ENCODE data around the gene MSX1.
"Not testable (repeated sequence)": the region's sequence is repeated elsewhere in the genome, so short reads cannot be mapped to it uniquely, and the experiment has no call there.

The MSX1 gene

DNA sequence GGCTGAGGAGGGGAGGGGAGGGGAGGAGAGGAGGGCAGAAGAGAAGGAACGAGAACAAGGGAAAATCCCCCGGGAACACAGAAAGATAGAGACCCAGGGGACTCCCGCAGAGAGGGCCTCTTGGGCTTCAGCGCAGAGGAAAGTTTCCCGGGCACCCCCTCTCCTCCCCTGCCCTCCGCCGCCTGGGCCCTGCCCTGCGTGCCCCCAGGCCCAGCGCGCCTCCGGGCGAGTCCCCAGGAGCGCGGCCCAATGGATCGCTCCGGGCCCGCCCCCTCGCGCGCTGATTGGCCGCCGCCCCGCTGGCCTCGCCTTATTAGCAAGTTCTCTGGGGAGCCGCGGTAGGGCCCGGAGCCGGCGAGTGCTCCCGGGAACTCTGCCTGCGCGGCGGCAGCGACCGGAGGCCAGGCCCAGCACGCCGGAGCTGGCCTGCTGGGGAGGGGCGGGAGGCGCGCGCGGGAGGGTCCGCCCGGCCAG lies at the start of gene MSX1:
MSX1 (plus strand) TSS at position 341 of the 474 bp plus-strand sequence. CDS start 235 bp downstream, outside the sequence.
- no peak for DNase-seq

DNA sequence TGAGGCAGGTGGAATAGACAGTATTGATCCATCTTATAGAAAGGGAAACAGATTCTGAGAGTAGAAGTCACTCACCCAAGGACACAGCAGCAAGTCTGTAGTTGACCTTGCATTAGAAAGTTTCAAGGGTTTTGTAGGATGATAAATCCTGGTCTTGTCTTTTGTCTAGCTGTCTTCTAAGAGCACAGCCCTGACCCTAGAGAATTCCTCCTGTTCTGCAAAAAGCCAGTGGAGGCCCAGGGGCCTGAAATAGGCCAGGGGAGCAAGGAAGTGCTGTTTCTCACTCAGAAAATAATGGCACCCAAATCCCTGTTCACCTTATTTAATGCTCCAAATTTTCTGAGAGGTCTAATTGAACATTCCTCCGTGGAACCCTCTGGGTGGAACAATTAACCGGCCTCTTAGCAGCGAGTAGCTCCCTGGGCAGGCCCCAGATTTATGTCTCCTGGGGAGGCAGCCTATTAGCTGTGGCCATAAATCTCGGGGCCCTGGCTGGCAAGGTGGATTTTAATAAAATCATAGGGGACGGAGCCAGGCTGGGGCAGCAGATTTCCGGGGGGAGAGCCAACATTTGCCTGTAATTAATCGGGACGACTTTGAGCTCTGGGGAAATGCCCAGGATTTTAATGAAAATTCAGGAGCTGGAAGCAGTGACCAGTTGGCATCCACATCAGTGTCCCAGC lies 49.2 kb upstream of the MSX1 start:
- no peak for DNase-seq

DNA sequence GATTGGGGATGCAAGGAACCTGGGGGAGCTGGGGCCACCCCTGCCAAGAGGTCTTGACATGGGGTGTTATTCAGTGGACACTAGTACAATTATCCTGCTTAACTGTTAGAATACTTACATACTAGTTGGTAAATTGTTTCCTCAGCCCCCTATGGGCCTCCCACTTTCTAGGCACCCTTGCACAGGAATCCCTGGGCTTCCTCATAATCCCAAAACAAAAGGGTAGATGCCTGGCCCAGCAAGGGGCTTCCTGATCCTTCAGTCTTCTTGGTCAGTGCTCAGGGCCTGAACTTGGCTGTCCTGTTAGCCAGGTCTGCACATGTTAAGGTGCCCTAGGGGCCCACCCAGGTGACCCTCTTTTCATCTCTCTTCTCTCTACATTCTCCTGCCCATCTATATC lies 48.7 kb upstream of the MSX1 start:
- no peak for DNase-seq

DNA sequence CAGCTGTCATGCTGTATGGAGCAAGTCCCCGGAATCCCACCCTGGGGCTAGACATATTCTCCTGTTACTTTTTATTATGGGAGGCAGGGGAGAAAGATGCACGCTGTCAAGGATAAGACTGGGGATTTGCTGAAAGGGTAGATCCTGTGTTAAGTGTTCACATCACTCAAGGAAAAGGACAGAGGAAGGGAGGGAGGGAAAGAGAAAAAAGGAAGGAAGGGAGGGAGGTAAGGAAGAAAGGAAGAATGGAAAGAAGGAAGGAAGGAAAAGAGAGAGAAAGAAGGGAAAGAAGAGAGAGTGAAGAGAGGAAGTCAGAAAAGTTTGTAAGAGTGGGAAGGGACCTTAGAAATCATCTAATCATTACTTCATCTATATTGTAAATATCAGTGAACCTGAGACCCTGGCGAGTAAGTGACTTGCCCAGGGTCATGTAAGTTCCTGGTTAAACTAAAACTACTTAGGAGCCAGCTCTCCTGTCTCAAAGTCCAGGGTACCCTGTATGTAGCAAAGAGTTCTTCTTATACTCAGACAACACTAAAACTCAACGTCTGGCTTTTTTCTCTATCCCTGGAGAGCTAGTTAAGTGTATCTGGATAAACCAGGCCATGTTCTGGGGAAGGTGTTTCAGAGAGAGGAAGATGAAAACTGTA lies 47.2 kb upstream of the MSX1 start:
- DNase-seq, result no peak

DNA sequence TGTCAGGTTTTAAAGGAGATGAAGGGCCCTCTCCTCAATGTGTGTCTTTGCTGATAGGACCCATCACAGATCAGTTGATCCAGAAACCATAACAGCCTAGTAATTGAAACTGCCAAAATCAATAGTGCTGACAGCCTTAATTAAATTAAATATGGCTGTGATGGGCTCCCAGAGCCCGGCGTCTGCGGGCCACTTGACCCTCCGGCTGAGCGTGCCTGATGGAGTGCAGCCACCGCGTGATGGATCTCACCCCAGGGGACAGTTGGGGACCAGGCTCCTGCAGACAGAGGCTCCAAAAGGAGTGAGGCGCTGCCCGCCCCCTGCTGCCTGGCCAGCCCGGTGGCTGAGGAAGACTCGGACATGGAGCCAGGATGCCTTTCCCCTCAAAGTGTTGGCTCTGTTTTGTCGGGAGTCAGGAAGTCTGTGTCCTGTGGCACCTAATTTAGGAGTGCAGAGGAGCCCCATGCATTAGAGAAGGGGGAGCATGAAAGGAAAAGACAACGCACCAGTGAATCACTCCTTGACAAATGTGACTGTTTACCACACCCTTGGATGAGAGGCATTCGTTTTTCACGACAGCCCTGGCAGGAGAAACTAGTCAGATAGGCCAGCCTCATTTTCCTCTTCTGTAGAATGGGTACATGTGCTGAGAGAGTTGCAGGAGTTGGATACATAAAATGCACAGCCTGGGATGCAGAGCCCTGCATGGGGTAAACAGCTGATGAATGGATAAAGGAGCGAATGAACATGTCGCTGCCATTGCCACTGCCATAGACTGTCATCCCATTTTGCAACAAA lies 40.9 kb upstream of the MSX1 start:
- DNase-seq, result no peak

DNA sequence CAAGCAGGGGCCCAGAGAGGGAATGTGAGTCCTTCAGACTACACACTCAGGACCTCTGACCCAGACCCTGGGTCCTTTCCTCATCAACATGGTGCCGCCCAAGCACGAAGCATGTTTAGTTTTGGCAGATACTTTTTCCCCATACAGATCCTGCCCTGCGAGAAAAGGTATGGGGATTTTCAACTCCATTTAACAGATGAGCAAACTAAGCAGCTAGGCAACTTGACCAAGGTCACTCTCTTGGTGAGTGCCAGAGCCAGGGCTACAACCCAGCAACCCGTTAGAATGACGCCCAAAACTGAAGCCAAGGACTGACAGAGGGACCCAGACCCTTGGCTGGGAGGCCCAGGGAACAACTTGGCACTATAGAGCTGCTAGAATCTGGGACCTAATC lies 40.3 kb upstream of the MSX1 start:
- DNase-seq, result no peak

DNA sequence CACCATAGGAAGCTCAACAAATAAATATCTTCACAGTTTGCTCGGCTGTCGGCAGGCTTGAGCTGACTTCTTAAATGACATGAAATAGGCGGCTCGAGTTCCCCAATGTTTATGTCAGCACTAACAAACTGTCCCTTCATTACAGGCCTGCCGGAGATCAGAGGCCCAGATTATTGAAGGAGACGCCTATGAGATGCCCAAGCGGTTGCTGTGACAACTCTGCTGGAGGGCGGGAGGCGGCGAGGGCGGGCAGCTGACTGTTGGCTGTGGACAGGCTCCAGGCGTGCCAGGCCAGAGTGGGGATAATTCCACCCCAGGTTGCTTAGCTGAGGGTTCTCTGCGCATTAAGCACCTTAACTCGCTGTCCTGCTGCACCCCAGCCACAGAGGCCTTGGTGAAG lies 39.2 kb upstream of the MSX1 start:
- no peak for DNase-seq

DNA sequence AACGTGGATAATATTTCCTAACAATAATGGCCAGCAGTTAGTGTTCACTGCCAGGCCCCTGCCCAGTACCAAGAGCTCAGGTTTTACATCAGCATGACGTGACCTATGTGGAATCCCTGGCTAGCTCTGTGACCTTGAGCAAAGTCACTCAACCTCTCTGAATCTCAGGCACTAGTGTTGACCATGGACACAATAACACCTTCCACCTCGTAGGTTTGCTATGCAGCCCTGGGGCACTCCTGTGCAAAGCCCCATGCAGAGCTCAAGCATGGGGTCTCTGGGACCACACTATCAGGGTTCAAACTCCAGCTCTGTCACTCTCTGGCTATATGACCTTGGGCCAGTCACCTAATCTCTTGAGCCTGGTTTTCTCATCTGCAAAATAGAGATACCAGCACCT lies 38.7 kb upstream of the MSX1 start:
- no peak for DNase-seq

DNA sequence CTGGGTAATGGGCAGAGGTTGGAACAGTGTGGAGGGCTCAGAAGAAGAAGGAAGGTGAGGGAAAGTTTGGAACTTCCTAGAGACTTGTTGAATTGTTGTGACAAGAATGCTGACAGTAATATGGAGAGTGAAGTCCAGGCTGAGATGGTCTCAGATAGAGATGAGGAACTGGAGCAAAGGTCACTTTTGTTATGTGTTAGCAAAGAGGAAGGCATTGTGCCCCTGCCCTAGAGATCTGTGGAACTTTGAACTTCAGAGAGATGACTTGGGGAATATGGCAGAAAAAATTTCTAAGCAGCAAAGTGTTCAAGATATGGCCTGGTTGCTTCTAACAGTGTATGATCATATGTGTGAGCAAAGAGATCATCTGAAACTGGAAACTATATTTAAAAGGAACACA lies 37.9 kb upstream of the MSX1 start:
- no peak for DNase-seq

DNA sequence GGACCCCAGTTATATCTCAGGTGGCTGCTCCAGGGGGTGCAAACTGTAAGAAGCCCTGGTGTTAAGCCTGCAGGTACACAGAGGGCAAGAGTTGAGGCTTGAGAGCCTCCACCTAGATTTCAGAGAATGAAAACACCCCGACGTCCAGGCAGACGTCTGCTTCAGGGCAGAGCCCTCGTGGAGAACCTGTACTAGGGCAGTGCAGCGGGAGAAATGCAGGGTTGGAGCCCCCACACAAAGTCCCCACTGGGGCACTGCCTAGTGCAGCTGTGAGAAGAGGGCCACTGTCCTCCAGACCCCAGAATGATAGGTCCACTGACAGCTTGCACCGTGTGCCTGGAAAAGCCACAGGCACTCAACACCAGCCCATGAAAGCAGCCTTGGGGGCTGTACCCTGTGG lies 37.2 kb upstream of the MSX1 start:
- DNase-seq, result not testable (repeated sequence)

DNA sequence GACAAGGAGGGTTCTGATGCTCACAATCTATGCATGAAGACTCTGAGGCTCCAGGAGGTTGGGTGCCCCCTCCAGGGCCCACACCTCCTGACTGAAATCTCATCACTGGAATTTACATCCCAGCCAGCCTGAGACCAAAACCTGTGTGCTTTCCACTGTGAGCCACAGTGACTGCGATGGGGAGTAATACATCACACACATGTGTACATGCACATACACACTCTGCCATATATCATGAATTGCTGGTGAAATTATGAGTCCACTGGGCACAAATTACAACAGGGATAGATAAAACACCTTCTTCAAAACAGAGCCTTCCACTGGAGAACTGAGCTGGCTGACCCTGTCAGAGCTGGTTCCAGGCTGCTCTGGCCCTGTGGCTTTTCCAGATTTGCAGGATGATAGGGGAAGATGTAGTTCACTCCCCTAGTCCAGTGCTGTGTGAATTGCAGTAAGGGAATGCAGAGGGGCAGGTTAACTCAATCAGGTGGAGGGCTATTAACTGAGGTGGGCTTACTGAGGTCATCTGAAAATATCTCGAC lies 35.8 kb upstream of the MSX1 start:
- no peak for DNase-seq

DNA sequence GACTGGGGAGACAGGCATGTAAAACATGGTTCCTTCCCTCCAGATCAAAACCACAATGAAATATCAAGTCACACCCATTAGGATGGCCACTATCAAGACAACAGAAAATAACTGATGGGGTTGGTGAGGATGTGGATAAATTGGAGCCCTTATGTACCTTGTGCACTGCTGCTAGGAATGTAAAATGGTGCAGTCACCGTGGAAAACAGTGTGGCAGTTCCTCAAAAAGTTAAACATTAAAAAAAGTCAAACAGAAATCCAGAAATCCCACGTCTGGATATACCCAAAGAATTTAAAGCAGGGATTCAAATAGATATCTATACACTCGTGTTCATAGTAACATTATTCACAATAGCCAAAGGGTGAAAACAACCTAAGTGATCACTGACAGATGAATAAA lies 35.2 kb upstream of the MSX1 start:
- DNase-seq, result no peak

DNA sequence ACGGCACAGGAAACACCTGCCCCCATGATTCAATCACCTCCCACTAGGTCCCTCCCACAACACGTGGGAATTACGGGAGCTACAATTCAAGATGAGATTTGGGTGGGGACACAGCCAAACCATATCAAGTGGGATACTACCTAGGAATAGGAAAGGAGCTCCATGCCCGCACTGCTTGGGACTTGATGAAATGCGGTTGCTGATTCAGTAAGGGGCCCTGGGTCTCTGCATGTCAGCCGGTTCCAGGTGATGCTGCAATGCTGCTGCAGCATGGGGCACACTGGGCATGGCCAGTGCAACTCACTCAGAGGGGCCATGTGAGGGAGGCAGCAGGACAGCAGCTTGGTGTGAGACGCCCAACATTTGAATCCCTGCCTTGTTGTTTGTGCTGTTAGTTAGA lies 34.0 kb upstream of the MSX1 start:
- no peak for DNase-seq

DNA sequence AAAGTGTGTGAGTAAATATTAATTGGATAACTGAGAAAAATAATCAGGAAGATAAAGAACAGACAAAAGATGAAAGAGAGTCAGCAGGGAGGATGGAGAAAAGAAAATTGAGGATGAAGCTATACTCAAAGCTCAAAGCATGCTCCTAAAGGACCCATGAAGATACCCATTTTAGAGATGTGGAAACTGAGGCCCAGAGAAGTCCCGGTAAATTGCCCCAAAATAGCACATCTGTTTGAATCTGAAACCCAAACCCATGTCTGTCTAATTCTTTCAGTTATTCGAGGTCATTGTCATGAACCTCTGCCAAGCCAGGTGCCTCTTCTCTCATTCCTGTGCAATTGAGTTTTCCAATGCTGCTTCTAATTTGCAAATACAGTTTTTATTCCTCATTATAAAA lies 29.6 kb upstream of the MSX1 start:
- DNase-seq, result no peak

DNA sequence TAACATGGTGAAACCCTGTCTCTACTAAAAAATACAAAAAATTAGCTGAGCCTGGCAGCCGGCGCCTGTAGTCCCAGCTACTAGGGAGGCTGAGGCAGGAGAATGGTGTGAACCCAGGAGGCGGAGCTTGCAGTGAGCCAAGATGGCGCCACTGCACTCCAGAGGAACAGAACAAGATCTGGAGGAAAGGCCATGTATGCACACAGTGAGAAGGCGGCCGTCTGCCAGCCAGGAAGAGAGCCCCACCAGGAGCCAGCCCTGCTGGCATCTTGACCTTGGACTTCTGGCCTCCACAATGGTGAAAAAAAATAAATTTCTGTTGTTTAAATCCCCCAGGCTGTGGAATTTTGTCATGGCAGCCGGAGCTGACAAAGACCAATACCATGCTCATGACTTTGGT lies 28.2 kb upstream of the MSX1 start:
- no peak for DNase-seq

DNA sequence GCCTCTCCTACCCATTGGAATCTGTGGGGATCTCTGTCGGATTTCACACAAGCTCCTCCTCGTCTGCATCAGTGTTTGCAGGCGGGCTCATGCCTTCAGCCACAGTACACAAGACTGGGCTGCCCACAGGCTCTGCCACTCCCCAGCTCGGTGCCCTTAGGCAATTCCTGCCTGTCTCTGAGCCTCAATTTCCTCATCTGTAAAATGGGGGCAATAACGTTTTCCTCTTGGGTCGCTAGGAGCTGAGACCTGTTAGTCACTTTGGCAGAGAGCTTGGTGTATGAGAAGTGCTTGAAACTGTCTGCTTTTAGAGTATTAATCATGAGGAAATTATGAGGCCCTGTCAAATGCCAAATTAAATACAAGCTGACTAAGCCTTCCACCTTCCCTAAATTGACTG lies 27.6 kb upstream of the MSX1 start:
- DNase-seq, result no peak

DNA sequence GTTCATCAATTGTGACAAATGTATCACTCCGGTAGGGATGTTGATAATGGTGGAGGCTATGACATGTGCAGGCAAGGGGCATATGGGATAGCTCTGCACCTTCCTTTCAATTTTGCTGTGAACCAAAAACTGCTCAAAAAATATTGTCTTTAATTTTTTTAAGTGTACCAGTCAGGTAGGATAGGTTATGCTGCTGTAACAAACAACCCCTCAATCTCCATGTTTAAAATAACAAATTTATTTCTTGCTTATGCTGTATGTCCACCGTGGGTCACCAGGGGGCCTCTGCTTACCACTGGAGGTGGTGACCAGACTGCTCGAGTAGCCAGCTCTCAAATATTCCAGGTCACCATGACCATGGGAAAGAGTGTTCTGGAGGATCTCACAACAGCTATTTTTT lies 23.4 kb upstream of the MSX1 start:
- no peak for DNase-seq

DNA sequence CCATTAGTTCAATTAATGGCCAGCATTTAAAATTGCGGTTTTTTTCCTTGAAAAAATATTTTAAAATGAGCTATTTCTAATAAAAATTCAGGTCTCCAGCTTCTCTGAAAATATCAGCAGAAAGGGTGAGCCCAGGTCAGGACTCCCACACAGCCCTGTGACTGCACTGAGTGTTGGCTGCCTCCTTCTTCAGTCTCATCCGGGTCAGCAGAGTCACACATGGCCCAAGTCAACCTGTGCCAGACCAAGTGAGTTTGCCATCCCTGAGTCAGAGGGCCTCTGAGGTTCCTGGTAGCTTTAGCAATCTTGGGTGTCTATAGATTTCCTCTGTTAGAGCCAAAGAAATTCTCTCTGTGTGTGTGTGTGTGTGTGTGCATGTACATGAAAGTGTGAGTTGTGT lies 22.1 kb upstream of the MSX1 start:
- no peak for DNase-seq

DNA sequence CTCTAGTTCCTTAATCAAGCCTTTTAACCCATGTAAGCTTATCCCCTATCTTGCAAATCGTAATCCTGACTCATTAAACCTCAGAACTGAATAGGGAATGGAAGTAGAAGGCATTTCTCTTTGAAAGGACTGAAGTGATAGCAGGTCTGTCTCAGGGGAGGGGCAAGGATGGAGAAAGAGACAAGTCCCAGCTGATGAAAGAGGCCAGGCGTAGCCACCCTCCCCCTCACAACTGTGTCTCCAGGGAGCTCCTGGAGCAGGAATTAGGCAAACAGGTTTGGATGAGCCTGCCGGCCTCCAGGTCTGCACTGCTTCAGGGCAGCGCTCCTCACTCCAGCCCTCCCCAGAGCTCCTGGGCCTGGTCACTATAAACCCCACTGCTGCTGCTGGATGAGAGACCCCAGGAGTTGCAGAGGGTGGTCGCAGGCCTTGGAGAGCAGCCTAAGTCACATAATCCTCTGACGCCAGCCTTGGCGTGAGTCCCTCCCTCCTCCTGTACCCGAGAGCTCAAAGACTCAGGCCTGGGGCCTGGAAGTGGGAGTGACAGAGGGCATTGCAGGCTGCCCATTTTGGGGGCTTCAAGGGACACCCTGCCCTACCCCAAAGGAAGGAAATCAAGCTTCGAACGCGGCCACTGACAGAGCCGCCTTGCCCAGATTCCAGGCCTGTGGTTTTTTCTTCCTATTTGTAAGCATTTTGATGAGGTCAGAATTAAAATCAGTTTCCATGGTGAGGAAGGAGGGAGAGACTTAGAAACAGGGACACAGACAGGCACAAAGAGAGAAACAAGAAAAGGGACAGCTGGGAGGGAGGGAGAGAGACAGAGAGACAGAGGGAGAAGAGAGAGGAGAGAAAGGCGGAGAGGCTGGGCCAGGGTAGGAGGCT lies 21.2 kb upstream of the MSX1 start:
- DNase-seq, result no peak

DNA sequence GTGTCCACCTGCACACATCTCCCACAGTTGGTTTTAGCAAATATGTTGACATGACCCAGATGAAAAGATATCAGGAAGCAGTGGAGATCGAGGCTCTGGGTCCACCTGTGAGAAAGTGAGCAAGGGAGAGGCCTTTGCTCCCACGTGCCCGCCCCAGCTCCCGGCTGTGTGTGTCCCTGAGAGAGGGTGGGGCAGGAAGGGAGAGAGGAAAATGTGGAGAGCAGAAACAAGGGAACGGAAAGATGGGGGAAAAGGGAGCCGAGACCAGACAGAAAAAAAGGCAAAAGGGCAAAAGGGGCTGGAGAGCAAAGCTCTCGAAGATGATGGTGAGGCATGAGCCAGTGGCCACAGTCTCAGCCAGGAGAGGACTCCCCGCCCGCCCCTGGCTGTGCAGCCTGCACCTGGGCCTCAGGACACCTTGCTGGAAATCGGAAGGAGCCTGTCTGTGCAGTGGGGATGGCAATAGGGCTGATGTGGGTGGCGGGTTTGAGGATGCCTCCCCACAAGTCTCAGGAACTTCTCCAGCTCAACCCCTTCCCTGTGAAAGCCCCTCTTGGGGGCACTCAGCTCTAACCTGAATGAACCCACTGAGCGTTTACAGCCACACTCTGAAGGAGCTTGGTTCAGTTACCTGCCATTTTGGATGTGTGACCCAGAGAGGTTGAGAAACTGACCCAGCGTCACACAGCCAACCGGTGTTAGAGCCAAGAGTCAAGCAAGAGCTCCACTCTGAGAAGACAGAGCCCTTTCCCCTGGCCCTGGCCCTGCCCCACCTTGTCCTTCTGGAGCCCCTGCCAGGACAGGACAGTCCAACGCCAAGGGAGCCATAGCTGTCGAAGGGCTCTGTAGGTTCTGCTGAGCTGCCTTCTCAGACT lies 20.3 kb upstream of the MSX1 start:
- no peak for DNase-seq

DNA sequence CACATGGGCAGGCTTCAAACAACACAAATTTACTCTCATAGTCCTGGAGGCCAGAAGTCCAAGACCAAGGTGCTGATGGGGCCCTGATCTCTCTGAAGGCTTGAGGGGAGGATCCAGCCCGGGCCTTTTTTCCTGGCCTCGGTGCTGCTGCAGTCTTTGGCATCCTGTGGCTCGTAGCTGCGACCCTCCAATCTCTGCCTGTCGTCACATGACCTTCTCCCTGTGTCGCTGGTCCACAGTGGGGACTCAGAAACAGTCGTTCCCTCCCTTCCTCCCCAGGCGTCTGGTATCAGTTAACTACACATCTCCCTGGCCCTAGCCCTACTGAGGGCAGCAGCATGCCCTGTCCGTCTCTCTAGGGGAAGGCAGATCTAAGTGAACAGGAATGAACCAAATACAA lies 19.1 kb upstream of the MSX1 start:
- DNase-seq, result no peak

DNA sequence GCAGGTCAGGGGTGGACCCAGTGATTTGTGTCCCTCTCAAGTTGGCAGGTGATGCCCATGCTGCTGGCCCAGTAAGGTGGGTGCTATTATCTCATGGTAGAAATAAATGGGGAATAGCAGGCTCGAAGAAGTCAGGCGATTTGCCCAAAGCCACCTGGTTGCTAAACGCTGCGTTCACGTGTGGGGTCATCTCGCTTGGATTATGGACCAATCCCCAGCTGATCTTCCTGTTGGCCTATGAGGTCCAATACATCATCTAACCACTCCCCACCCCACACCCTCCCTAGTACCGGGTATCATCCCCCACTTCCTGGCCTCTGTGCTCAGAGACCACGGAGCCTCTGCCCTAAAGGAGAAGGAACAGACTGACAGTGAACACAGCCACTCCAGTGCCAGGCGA lies 18.3 kb upstream of the MSX1 start:
- DNase-seq, result no peak

Data from activated CD4-positive, alpha-beta T cell treated with anti-CD3 and anti-CD28 coated beads, Interleukin-2, amount 50 U/mL, for 16 hours (primary cell).